Measurements from ENCODE around the gene DAPK3.
A peak's percentile ranks its signal among the peaks of the same experiment; 100 is the strongest.

DAPK3 gene

GRCh38 chr19:3919793-3920192, 51.1 kb downstream of the DAPK3 start:
- H3K27me3 ChIP-seq (ENCODE audit: control insufficient read depth in 5 of 5, insufficient read depth in 4 of 5, low read length in 5 of 5), result peaks cover 0 to 9% (median 0%) of the 10 kb centered on the region in 5 donors
- no peak overlapping the region for H3K27ac ChIP-seq (ENCODE audit: low read depth, low read length)
- H3K4me3 ChIP-seq (ENCODE audit: low read depth in 1 of 5, low read length in 5 of 5), result peak overlapping the region in 2 of 5 donors; percentile 5 to 33
- H3K4me1 ChIP-seq (ENCODE audit: control insufficient read depth in 5 of 5, insufficient read depth in 5 of 5, low read length in 5 of 5), result no peaks in the 10 kb centered on the region
- H3K36me3 ChIP-seq (ENCODE audit: control insufficient read depth in 5 of 5, insufficient read depth in 5 of 5, low read length in 5 of 5), result no peaks in the 10 kb centered on the region
- no peak overlapping the region for H3K9ac ChIP-seq (ENCODE audit: low read length in 5 of 5)
- peaks cover 5 to 36% (median 23%) of the 10 kb centered on the region in 5 donors for H3K9me3 ChIP-seq (ENCODE audit: control insufficient read depth in 5 of 5, low read length in 5 of 5)

- Histone ChIP-seq H3K27me3 (ENCODE audit: control insufficient read depth in 5 of 5, insufficient read depth in 4 of 5, low read length in 5 of 5) (peaks cover 0 to 9% (median 0%) of the 10 kb centered on the region in 5 donors), H3K4me1 (ENCODE audit: control insufficient read depth in 5 of 5, insufficient read depth in 5 of 5, low read length in 5 of 5) (no peaks in the 10 kb centered on the region), H3K27ac (ENCODE audit: low read depth, low read length) (no peak overlapping the region), H3K9me3 (ENCODE audit: control insufficient read depth in 5 of 5, low read length in 5 of 5) (peaks cover 3 to 12% (median 10%) of the 10 kb centered on the region in 5 donors), H3K4me3 (ENCODE audit: low read depth in 1 of 5, low read length in 5 of 5) (no peak overlapping the region), H3K36me3 (ENCODE audit: control insufficient read depth in 5 of 5, insufficient read depth in 5 of 5, low read length in 5 of 5) (no peaks in the 10 kb centered on the region), H3K9ac (ENCODE audit: low read length in 5 of 5) (no peak overlapping the region)
Measured at GRCh38 chr19:3916033-3916432, 54.9 kb downstream of the DAPK3 start.

DNA sequence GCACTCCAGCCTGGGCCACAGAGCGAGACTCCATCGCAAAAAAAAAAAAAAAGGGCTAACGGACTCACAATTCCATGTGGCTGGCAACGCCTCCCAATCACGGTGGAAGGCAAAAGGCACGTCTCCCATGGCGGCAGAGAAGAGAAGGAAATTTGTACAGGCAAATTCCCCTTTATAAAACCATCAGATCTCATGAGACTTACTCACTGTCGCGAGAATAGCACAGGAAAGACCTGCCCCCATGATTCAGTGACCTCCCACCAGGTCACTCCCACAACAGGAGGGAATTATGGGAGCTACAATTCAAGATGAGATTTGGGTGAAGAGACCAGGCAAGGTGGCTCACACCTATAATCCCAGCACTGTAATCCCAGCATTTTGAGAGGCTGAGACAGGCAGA, 56.7 kb downstream of the DAPK3 start:
- H3K4me3 ChIP-seq (ENCODE audit: low read depth in 1 of 5, low read length in 5 of 5), result no peak overlapping the region
- no peak overlapping the region for H3K27ac ChIP-seq (ENCODE audit: low read depth, low read length)
- H3K4me1 ChIP-seq (ENCODE audit: control insufficient read depth in 5 of 5, insufficient read depth in 5 of 5, low read length in 5 of 5), result no peaks in the 10 kb centered on the region
- H3K9me3 ChIP-seq (ENCODE audit: control insufficient read depth in 5 of 5, low read length in 5 of 5), result peaks cover 0 to 21% (median 15%) of the 10 kb centered on the region in 5 donors
- peaks cover 0 to 3% (median 0%) of the 10 kb centered on the region in 5 donors for H3K27me3 ChIP-seq (ENCODE audit: control insufficient read depth in 5 of 5, insufficient read depth in 4 of 5, low read length in 5 of 5)
- H3K9ac ChIP-seq (ENCODE audit: low read length in 5 of 5), result no peak overlapping the region
- H3K36me3 ChIP-seq (ENCODE audit: control insufficient read depth in 5 of 5, insufficient read depth in 5 of 5, low read length in 5 of 5), result no peaks in the 10 kb centered on the region

DNA sequence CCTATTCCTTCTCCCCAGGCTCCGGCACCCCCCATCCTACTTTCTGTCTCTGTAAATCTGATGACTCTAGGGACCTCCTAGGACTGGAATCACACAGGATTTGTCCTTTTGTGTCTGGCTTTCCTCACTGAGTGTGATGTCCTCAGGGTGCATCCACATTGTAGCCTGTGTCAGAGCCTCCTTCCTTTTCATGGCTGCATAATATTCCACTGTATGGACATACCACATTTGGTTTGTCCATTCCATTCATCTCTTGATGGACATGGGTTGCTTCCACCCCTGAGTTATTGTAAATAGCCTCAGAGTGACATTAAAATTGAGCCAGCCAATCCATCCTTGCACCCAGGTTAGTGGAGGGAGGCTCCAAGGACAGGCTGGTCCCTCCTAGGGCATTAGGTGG, 60.8 kb downstream of the DAPK3 start:
- H3K9me3 ChIP-seq (ENCODE audit: control insufficient read depth in 5 of 5, low read length in 5 of 5), result peaks cover 0 to 21% (median 13%) of the 10 kb centered on the region in 5 donors
- no peak overlapping the region for H3K9ac ChIP-seq (ENCODE audit: low read length in 5 of 5)
- H3K4me3 ChIP-seq (ENCODE audit: low read depth in 1 of 5, low read length in 5 of 5), result peak overlapping the region in 3 of 5 donors; percentile 7 to 31 (median 16)
- no peaks in the 10 kb centered on the region for H3K4me1 ChIP-seq (ENCODE audit: control insufficient read depth in 5 of 5, insufficient read depth in 5 of 5, low read length in 5 of 5)
- H3K27ac ChIP-seq (ENCODE audit: low read depth, low read length), result no peak overlapping the region
- H3K27me3 ChIP-seq (ENCODE audit: control insufficient read depth in 5 of 5, insufficient read depth in 4 of 5, low read length in 5 of 5), result peaks cover 0 to 3% (median 0%) of the 10 kb centered on the region in 5 donors
- no peaks in the 10 kb centered on the region for H3K36me3 ChIP-seq (ENCODE audit: control insufficient read depth in 5 of 5, insufficient read depth in 5 of 5, low read length in 5 of 5)
